HepG2 (cell line): ENCODE results near the gene ARHGAP5. TPM values are rescaled to one million over a fixed set of nuclear protein-coding genes. Genes with fewer than 3 reads are reported as not detected.

Source experiments
- ATF7 ChIP-seq, 2 experiments: fragments of 450-650 bp in 1 of 2; sonication (generic) in 1 of 2; formaldehyde crosslinking in 1 of 2; IDR thresholded peaks; 2 replicates each; pipeline versions ENCODE4 v1.4.0 to v1.6.1; 2016 to 2020; ENCODE audit warnings: antibody characterized with exemption in 1 of 2, mild to moderate bottlenecking in 1 of 2, missing genetic modification reagents in 1 of 2
- CREB1 ChIP-seq, 2 experiments: fragments of 450-650 bp in 1 of 2; IDR thresholded peaks; 2 replicates each; pipeline ENCODE4 v1.6.1; 2016 to 2017; ENCODE audit warnings: control low read depth in 1 of 2, mild to moderate bottlenecking in 1 of 2, missing compliant biosample characterization in 1 of 2, missing genetic modification characterization in 1 of 2
- GATAD2A ChIP-seq: IDR thresholded peaks from 2 replicates; pipeline ENCODE4 v1.6.1; 2016
- HDAC6 ChIP-seq: fragments of 200-600 bp; sonication (generic); IDR thresholded peaks from 2 replicates; pipeline ENCODE4 v1.7.0; 2017; ENCODE audit warnings: mild to moderate bottlenecking, antibody characterized with exemption, low read length, low read depth
- HNRNPUL1 ChIP-seq: fragments of 200-400 bp; formaldehyde crosslinking; IDR thresholded peaks from 2 replicates; pipeline ENCODE4 v1.6.1; 2017; ENCODE audit warnings: low read depth, mild to moderate bottlenecking, low read length, moderate library complexity
- KLF11 ChIP-seq: IDR thresholded peaks from 2 replicates; pipeline ENCODE4 v1.6.1; 2016; ENCODE audit warnings: missing compliant biosample characterization
- MED1 ChIP-seq: sonication (generic); formaldehyde crosslinking; IDR thresholded peaks from 2 replicates; pipeline ENCODE4 v1.4.0; 2020; ENCODE audit warnings: missing genetic modification reagents
- MIER2 ChIP-seq: IDR thresholded peaks from 2 replicates; pipeline ENCODE4 v1.6.1; 2016; ENCODE audit warnings: missing biosample characterization, missing genetic modification reagents
- NR0B2 ChIP-seq: sonication (generic); formaldehyde crosslinking; IDR thresholded peaks from 2 replicates; pipeline ENCODE4 v1.4.0; 2020; ENCODE audit warnings: mild to moderate bottlenecking, missing genetic modification reagents
- POLR2AphosphoS5 ChIP-seq: IDR thresholded peaks from 2 replicates; pipeline ENCODE4 v1.6.1; 2012; ENCODE audit warnings: low read depth, low read length
- RARA ChIP-seq: IDR thresholded peaks from 2 replicates; pipeline ENCODE4 v1.6.1; 2016; ENCODE audit warnings: missing genetic modification reagents, missing compliant biosample characterization
- REL ChIP-seq: sonication (generic); formaldehyde crosslinking; conservative IDR thresholded peaks from 2 replicates; pipeline ENCODE4 v1.8.0; 2022; ENCODE audit warnings: mild to moderate bottlenecking, missing genetic modification reagents, moderate library complexity
- ZNF160 ChIP-seq: sonication (generic); formaldehyde crosslinking; IDR thresholded peaks from 2 replicates; pipeline ENCODE4 v1.8.0; 2022; ENCODE audit warnings: mild to moderate bottlenecking, inconsistent platforms, missing genetic modification reagents
- ZNF260 ChIP-seq: sonication (generic); formaldehyde crosslinking; IDR thresholded peaks from 2 replicates; pipeline ENCODE4 v1.4.0; 2020; ENCODE audit warnings: missing genetic modification reagents, low read depth, mild to moderate bottlenecking, borderline replicate concordance
- ZNF329 ChIP-seq: sonication (generic); formaldehyde crosslinking; IDR thresholded peaks from 2 replicates; pipeline ENCODE4 v1.9.0; 2021; ENCODE audit warnings: low read depth, mild to moderate bottlenecking, missing genetic modification reagents
- ZNF34 ChIP-seq: sonication (generic); formaldehyde crosslinking; IDR thresholded peaks from 2 replicates; pipeline ENCODE4 v1.4.0; 2020; ENCODE audit warnings: mild to moderate bottlenecking, missing genetic modification reagents, borderline replicate concordance
- polyA plus RNA-seq, 8 experiments: library from polyadenylated mRNA; depleted of rRNA in 3 of 8; stranded (reverse) in 7 of 8; unstranded in 1 of 8; fragments of >200 nt; fragmentation: Illumina TruSeq in 4 of 8; extraction: Trizol in 4 of 8; gene quantifications; 2 replicates each; pipeline versions ENCODE4 v1.2.1 to v1.2.3, GENCODE V29; 2011 to 2016; ENCODE audit warnings: low read depth in 4 of 8, missing spikeins in 1 of 8, mixed read lengths in 1 of 8; ENCODE audit not compliant: insufficient read depth in 1 of 8
- total RNA-seq, 5 experiments: library from RNA; depleted of rRNA; stranded (reverse); fragments of >200 nt; fragmentation: Illumina TruSeq; extraction: Trizol; gene quantifications; 2 replicates each; pipeline ENCODE4 v1.2.3, GENCODE V29; 2016; ENCODE audit warnings: low read depth in 1 of 5
- TF ChIP-seq, protein P1 (sequence below): sonication (generic); formaldehyde crosslinking; IDR thresholded peaks from 2 replicates; pipeline ENCODE4 v1.4.0; 2020; ENCODE audit warnings: missing genetic modification reagents
- TF ChIP-seq, protein P2 (sequence below): sonication (generic); formaldehyde crosslinking; IDR thresholded peaks from 2 replicates; pipeline ENCODE4 v1.4.0; 2020; ENCODE audit warnings: missing genetic modification reagents, borderline replicate concordance
- TF ChIP-seq, protein P3 (sequence below): IDR thresholded peaks from 2 replicates; pipeline ENCODE4 v1.4.0; 2020; ENCODE audit warnings: mild to moderate bottlenecking, missing genetic modification reagents

Gene ARHGAP5
- total and polyA plus RNA-seq, 2 of the 13 experiments (the other 11 are each of a cell fraction or from before 2014, with no cell fraction given) = 33.7 to 144 TPM

DNA sequence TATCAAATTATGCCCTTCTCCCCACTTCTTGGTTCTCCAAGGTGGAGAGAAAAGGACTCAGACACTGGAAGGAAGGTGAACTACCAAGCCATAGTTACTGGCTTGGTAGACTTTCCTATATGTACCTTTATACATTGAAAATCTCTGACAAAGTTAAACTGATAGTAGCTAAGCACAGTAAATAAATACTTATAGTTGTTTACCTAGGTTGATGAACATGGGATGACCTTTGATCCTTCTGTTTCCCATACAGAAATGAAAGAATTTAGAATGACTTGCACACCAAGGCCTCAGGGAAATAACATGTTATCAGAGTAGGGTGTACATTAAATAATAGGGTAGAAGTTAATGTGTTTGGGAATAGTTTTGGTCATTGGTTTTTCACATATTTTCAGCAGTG is 6.7 kb downstream of the ARHGAP5 start (continued):
- TF ChIP-seq, protein P1, sequence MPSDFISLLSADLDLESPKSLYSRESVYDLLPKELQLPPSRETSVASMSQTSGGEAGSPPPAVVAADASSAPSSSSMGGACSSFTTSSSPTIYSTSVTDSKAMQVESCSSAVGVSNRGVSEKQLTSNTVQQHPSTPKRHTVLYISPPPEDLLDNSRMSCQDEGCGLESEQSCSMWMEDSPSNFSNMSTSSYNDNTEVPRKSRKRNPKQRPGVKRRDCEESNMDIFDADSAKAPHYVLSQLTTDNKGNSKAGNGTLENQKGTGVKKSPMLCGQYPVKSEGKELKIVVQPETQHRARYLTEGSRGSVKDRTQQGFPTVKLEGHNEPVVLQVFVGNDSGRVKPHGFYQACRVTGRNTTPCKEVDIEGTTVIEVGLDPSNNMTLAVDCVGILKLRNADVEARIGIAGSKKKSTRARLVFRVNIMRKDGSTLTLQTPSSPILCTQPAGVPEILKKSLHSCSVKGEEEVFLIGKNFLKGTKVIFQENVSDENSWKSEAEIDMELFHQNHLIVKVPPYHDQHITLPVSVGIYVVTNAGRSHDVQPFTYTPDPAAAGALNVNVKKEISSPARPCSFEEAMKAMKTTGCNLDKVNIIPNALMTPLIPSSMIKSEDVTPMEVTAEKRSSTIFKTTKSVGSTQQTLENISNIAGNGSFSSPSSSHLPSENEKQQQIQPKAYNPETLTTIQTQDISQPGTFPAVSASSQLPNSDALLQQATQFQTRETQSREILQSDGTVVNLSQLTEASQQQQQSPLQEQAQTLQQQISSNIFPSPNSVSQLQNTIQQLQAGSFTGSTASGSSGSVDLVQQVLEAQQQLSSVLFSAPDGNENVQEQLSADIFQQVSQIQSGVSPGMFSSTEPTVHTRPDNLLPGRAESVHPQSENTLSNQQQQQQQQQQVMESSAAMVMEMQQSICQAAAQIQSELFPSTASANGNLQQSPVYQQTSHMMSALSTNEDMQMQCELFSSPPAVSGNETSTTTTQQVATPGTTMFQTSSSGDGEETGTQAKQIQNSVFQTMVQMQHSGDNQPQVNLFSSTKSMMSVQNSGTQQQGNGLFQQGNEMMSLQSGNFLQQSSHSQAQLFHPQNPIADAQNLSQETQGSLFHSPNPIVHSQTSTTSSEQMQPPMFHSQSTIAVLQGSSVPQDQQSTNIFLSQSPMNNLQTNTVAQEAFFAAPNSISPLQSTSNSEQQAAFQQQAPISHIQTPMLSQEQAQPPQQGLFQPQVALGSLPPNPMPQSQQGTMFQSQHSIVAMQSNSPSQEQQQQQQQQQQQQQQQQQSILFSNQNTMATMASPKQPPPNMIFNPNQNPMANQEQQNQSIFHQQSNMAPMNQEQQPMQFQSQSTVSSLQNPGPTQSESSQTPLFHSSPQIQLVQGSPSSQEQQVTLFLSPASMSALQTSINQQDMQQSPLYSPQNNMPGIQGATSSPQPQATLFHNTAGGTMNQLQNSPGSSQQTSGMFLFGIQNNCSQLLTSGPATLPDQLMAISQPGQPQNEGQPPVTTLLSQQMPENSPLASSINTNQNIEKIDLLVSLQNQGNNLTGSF = no peak
- TF ChIP-seq MED1 (CRISPR knock-in tag) (no peak), RARA (CRISPR knock-in tag) (peak; percentile 57), MIER2 (CRISPR knock-in tag) (no peak), HNRNPUL1 (no peak), POLR2AphosphoS5 (no peak), REL (CRISPR knock-in tag) (no peak), HDAC6 (no peak), ATF7 (IDR thresholded peaks at IDR 0.05) (no peak), ATF7 (CRISPR knock-in tag; IDR thresholded peaks at IDR 0.05) (no peak), ZNF329 (CRISPR knock-in tag) (no peak), CREB1 (IDR thresholded peaks at IDR 0.05) (no peak), CREB1 (CRISPR knock-in tag; IDR thresholded peaks at IDR 0.05) (no peak), KLF11 (CRISPR knock-in tag) (no peak), ZNF34 (CRISPR knock-in tag) (no peak), ZNF160 (CRISPR knock-in tag) (no peak), NR0B2 (CRISPR knock-in tag) (no peak), ZNF260 (CRISPR knock-in tag) (no peak), GATAD2A (CRISPR knock-in tag) (peak; percentile 90)
- TF ChIP-seq, protein P2, sequence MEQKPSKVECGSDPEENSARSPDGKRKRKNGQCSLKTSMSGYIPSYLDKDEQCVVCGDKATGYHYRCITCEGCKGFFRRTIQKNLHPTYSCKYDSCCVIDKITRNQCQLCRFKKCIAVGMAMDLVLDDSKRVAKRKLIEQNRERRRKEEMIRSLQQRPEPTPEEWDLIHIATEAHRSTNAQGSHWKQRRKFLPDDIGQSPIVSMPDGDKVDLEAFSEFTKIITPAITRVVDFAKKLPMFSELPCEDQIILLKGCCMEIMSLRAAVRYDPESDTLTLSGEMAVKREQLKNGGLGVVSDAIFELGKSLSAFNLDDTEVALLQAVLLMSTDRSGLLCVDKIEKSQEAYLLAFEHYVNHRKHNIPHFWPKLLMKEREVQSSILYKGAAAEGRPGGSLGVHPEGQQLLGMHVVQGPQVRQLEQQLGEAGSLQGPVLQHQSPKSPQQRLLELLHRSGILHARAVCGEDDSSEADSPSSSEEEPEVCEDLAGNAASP (CRISPR knock-in tag) = peak; percentile 57; the same call in 1 of the 2 replicates
- TF ChIP-seq, protein P3, sequence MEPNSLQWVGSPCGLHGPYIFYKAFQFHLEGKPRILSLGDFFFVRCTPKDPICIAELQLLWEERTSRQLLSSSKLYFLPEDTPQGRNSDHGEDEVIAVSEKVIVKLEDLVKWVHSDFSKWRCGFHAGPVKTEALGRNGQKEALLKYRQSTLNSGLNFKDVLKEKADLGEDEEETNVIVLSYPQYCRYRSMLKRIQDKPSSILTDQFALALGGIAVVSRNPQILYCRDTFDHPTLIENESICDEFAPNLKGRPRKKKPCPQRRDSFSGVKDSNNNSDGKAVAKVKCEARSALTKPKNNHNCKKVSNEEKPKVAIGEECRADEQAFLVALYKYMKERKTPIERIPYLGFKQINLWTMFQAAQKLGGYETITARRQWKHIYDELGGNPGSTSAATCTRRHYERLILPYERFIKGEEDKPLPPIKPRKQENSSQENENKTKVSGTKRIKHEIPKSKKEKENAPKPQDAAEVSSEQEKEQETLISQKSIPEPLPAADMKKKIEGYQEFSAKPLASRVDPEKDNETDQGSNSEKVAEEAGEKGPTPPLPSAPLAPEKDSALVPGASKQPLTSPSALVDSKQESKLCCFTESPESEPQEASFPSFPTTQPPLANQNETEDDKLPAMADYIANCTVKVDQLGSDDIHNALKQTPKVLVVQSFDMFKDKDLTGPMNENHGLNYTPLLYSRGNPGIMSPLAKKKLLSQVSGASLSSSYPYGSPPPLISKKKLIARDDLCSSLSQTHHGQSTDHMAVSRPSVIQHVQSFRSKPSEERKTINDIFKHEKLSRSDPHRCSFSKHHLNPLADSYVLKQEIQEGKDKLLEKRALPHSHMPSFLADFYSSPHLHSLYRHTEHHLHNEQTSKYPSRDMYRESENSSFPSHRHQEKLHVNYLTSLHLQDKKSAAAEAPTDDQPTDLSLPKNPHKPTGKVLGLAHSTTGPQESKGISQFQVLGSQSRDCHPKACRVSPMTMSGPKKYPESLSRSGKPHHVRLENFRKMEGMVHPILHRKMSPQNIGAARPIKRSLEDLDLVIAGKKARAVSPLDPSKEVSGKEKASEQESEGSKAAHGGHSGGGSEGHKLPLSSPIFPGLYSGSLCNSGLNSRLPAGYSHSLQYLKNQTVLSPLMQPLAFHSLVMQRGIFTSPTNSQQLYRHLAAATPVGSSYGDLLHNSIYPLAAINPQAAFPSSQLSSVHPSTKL (CRISPR knock-in tag) = peak; percentile 89
